GM19035 (cell line): Measurements from ENCODE around the gene SCN11A.
"Not testable (repeated sequence)": the region's sequence is repeated elsewhere in the genome, so short reads cannot be mapped to it uniquely, and the experiment has no call there.

Experiments
- ATAC-seq: cut with Tn5 transposase; IDR thresholded peaks from one replicate; pipeline ENCODE4 v1.9.1; 2021; ENCODE audit not compliant: unreplicated experiment

The SCN11A gene

GRCh38 chr3:39067286-39067685 lies 15.5 kb upstream of the SCN11A start:
- ATAC-seq, result no peak

GRCh38 chr3:39065197-39065596 lies 13.5 kb upstream of the SCN11A start:
- peak; percentile 91 for ATAC-seq

GRCh38 chr3:39064646-39065045 lies 12.9 kb upstream of the SCN11A start:
- no peak for ATAC-seq

GRCh38 chr3:39063143-39063542 lies 11.4 kb upstream of the SCN11A start:
- no peak for ATAC-seq

GRCh38 chr3:39062180-39062579 lies 10.4 kb upstream of the SCN11A start:
- no peak for ATAC-seq

- ATAC-seq, result not testable (repeated sequence)
Observed at GRCh38 chr3:39061228-39061627, 9.5 kb upstream of the SCN11A start.

GRCh38 chr3:39056151-39056550 lies 4.4 kb upstream of the SCN11A start:
- ATAC-seq, result no peak

GRCh38 chr3:39053696-39054095 lies 2.0 kb upstream of the SCN11A start:
- ATAC-seq, result no peak

GRCh38 chr3:39052583-39052982 lies 839 bp upstream of the SCN11A start:
- ATAC-seq, result no peak

- ATAC-seq, result no peak
Observed at GRCh38 chr3:39050029-39050428, 1.7 kb downstream of the SCN11A start.

- ATAC-seq, result no peak
Observed at GRCh38 chr3:39038165-39038564, 13.6 kb downstream of the SCN11A start.

- no peak for ATAC-seq
Observed at GRCh38 chr3:39029556-39029955, 22.2 kb downstream of the SCN11A start.

- no peak for ATAC-seq
Observed at GRCh38 chr3:39028546-39028945, 23.2 kb downstream of the SCN11A start.

GRCh38 chr3:39025222-39025970 lies 26.3 kb downstream of the SCN11A start:
- no peak for ATAC-seq

GRCh38 chr3:39024497-39024896 lies 27.2 kb downstream of the SCN11A start:
- ATAC-seq, result no peak

- no peak for ATAC-seq
Observed at GRCh38 chr3:39022286-39022630, 29.5 kb downstream of the SCN11A start.

GRCh38 chr3:39021465-39022285 lies 30.1 kb downstream of the SCN11A start:
- ATAC-seq, result no peak

GRCh38 chr3:39021029-39021428 lies 30.7 kb downstream of the SCN11A start:
- peak; percentile 55 for ATAC-seq

- ATAC-seq, result no peak
Observed at GRCh38 chr3:39019299-39019698, 32.4 kb downstream of the SCN11A start.

GRCh38 chr3:39015418-39015817 lies 36.3 kb downstream of the SCN11A start:
- ATAC-seq, result no peak

- no peak for ATAC-seq
Observed at GRCh38 chr3:39013921-39014509, 37.7 kb downstream of the SCN11A start.

GRCh38 chr3:39013289-39013688 lies 38.5 kb downstream of the SCN11A start:
- ATAC-seq, result no peak
